ENCODE results near the gene ABRACL.
"Not testable (repeated sequence)": the region's sequence is repeated elsewhere in the genome, so short reads cannot be mapped to it uniquely, and the experiment has no call there.

ABRACL gene

GRCh38 chr6:139028658-139029469 lies at the start of gene ABRACL:
Gene ABRACL, plus strand, starts transcription at chr6:139028745. Its CDS starts 5,416 bp downstream, at chr6:139034161.
- peak; percentile 56 to 75 for DNase-seq

GRCh38 chr6:138979365-138979764 lies 49.2 kb upstream of the ABRACL start:
- no peak for DNase-seq

- DNase-seq, result no peak
Measured at GRCh38 chr6:138979813-138980668, 48.5 kb upstream of the ABRACL start.

- no peak for DNase-seq
Measured at GRCh38 chr6:138981416-138981815, 47.1 kb upstream of the ABRACL start.

- no peak for DNase-seq
Measured at GRCh38 chr6:138986578-138986977, 42.0 kb upstream of the ABRACL start.

- no peak for DNase-seq
Measured at GRCh38 chr6:138987080-138987642, 41.4 kb upstream of the ABRACL start.

- DNase-seq, result peak; percentile 74 to 78
Measured at GRCh38 chr6:138987643-138988468, 40.7 kb upstream of the ABRACL start, which contains the start of gene REPS1. Gene REPS1, minus strand, starts transcription at chr6:138988253. Its CDS starts 571 bp downstream, at chr6:138987682.

GRCh38 chr6:138988469-138988834 lies 40.1 kb upstream of the ABRACL start:
- DNase-seq, result no peak

GRCh38 chr6:138989098-138989983 lies 39.2 kb upstream of the ABRACL start:
- no peak for DNase-seq

- DNase-seq, result no peak
Measured at GRCh38 chr6:138991206-138991605, 37.3 kb upstream of the ABRACL start.

GRCh38 chr6:138992965-138993364 lies 35.6 kb upstream of the ABRACL start:
- not testable (repeated sequence) for DNase-seq

- not testable (repeated sequence) for DNase-seq
Measured at GRCh38 chr6:138993410-138993809, 35.1 kb upstream of the ABRACL start.

- no peak for DNase-seq
Measured at GRCh38 chr6:138996524-138996923, 32.0 kb upstream of the ABRACL start.

- no peak for DNase-seq
Measured at GRCh38 chr6:138997136-138997535, 31.4 kb upstream of the ABRACL start.

- no peak for DNase-seq
Measured at GRCh38 chr6:138999949-139000725, 28.4 kb upstream of the ABRACL start.

- DNase-seq, result peak in 1 of 2 donors; percentile 50
Measured at GRCh38 chr6:139003751-139004150, 24.8 kb upstream of the ABRACL start.

- no peak for DNase-seq
Measured at GRCh38 chr6:139006477-139006876, 22.1 kb upstream of the ABRACL start.

GRCh38 chr6:139007428-139007827 lies 21.1 kb upstream of the ABRACL start:
- DNase-seq, result no peak

GRCh38 chr6:139008117-139008516 lies 20.4 kb upstream of the ABRACL start:
- DNase-seq, result no peak

GRCh38 chr6:139010674-139011073 lies 17.9 kb upstream of the ABRACL start:
- no peak for DNase-seq

GRCh38 chr6:139011980-139012379 lies 16.6 kb upstream of the ABRACL start:
- DNase-seq, result no peak

Measured in bone marrow (tissue), 2 donors.